A549 (cell line): ENCODE results near the gene LAT. TPM values are rescaled to one million over a fixed set of nuclear protein-coding genes. Genes with fewer than 3 reads are reported as not detected.

Source experiments
- ATAC-seq, 2 experiments: fragments of 200-7000 bp in 1 of 2; fragments of >200 bp in 1 of 2; cut with Nextera tagmentation in 1 of 2; cut with Tn5 transposase in 1 of 2; 3 replicates each; pipeline versions ENCODE4 v1.8.0 to v1.9.1; 2018 to 2020; ENCODE audit warnings: mild to moderate bottlenecking in 1 of 2, moderate library complexity in 1 of 2
- CTCF ChIA-PET: fragments of 300-600 bp; sonication (Branson Sonifier 250); formaldehyde crosslinking; extraction: SDS; loops from one replicate; lab custom pipeline; 2021; ENCODE audit warnings: antibody characterized with exemption, inconsistent platforms; lab: Yijun Ruan, JAX
- POLR2A ChIA-PET: fragments of 350-600 bp; formaldehyde crosslinking; extraction: SDS; loops from one replicate; lab custom pipeline; 2021; ENCODE audit warnings: antibody characterized with exemption, inconsistent platforms; lab: Yijun Ruan, JAX
- DNase-seq, 2 experiments: peaks; one replicate each; pipeline versions ENCODE4 v3.0.0 to v3.0.0-alpha.2; 2011 to 2016; ENCODE audit warnings: low read depth in 1 of 2, low spot score in 1 of 2
- FAIRE-seq: peaks from 2 replicates; lab custom pipeline; 2011; peaks lifted over from hg19 to GRCh38; lab: Jason Lieb, UNC
- H3K27ac ChIP-seq, 2 experiments: fragments of >200 bp; sonication (Bioruptor Twin); formaldehyde crosslinking; 3 replicates each; pipeline ENCODE4 v1.5.1; 2016 to 2017
- H3K4me1 ChIP-seq: fragments of >200 bp; sonication (Bioruptor Twin); formaldehyde crosslinking; 3 replicates; pipeline ENCODE4 v1.6.1; 2016
- H3K4me2 ChIP-seq: fragments of >200 bp; sonication (Bioruptor Twin); formaldehyde crosslinking; 3 replicates; pipeline ENCODE4 v1.6.1; 2016
- H3K4me3 ChIP-seq: fragments of >200 bp; sonication (Bioruptor Twin); formaldehyde crosslinking; 3 replicates; pipeline ENCODE4 v1.5.1; 2016
- H3K9me3 ChIP-seq: fragments of >200 bp; sonication (Bioruptor Twin); formaldehyde crosslinking; 3 replicates; pipeline ENCODE4 v1.6.1; 2016
- CBX2 ChIP-seq: fragments of 200-600 bp; sonication (generic); IDR thresholded peaks from 2 replicates; pipeline ENCODE4 v1.6.1; 2016; ENCODE audit warnings: low read depth, mild to moderate bottlenecking, borderline replicate concordance
- CTCF ChIP-seq: fragments of >200 bp; sonication (Bioruptor Twin); formaldehyde crosslinking; IDR thresholded peaks from 3 replicates; pipeline ENCODE4 v1.5.1; 2016
- FOSB ChIP-seq: fragments of 250-450 bp; sonication (Bioruptor Pico); IDR thresholded peaks from 2 replicates; pipeline ENCODE4 v1.5.0; 2020; ENCODE audit warnings: mild to moderate bottlenecking, moderate library complexity
- FOXS1 ChIP-seq: fragments of 250-450 bp; sonication (Bioruptor Pico); IDR thresholded peaks from 2 replicates; pipeline ENCODE4 v1.5.0; 2020; ENCODE audit warnings: mild to moderate bottlenecking, moderate library complexity
- GATA3 ChIP-seq: IDR thresholded peaks from 2 replicates; pipeline ENCODE4 v1.6.1; 2012; ENCODE audit warnings: borderline replicate concordance
- HES2 ChIP-seq: fragments of >200 bp; sonication (Bioruptor Twin); formaldehyde crosslinking; IDR thresholded peaks from 2 replicates; pipeline ENCODE4 v1.6.1; 2016
- HOXA7 ChIP-seq: fragments of 250-450 bp; sonication (Bioruptor Pico); IDR thresholded peaks from 2 replicates; pipeline ENCODE4 v1.5.0; 2020; ENCODE audit warnings: mild to moderate bottlenecking, moderate library complexity
- JUNB ChIP-seq: fragments of >200 bp; sonication (Bioruptor Twin); formaldehyde crosslinking; IDR thresholded peaks from 2 replicates; pipeline ENCODE4 v1.6.1; 2016
- KDM1A ChIP-seq: fragments of 200-600 bp; sonication (generic); IDR thresholded peaks from 2 replicates; pipeline ENCODE4 v1.6.1; 2016; ENCODE audit warnings: low read depth, mild to moderate bottlenecking
- NFE2L2 ChIP-seq: fragments of 150-350 bp; conservative IDR thresholded peaks from 2 replicates; pipeline ENCODE4 v1.6.1; 2014; ENCODE audit warnings: low read length
- RAD21 ChIP-seq, 2 experiments: fragments of >200 bp in 1 of 2; sonication (Bioruptor Twin) in 1 of 2; formaldehyde crosslinking in 1 of 2; IDR thresholded peaks in 1 of 2; conservative IDR thresholded peaks in 1 of 2; 2 replicates in 1 of 2; 3 replicates in 1 of 2; pipeline ENCODE4 v1.6.1; 2012 to 2018; ENCODE audit warnings: inconsistent platforms in 1 of 2
- RARB ChIP-seq: fragments of 250-450 bp; sonication (Bioruptor Pico); IDR thresholded peaks from 2 replicates; pipeline ENCODE4 v1.8.0; 2021; ENCODE audit warnings: mild to moderate bottlenecking, moderate library complexity
- RFX5 ChIP-seq: fragments of 450-650 bp; IDR thresholded peaks from 2 replicates; pipeline ENCODE4 v1.7.1; 2014; ENCODE audit warnings: antibody characterized with exemption, mild to moderate bottlenecking, moderate library complexity
- SMC3 ChIP-seq: fragments of >200 bp; sonication (Bioruptor Twin); formaldehyde crosslinking; IDR thresholded peaks from 3 replicates; pipeline ENCODE4 v1.6.1; 2018; ENCODE audit warnings: inconsistent platforms
- SREBF2 ChIP-seq: fragments of 450-650 bp; IDR thresholded peaks from 2 replicates; pipeline ENCODE4 v1.6.1; 2014; ENCODE audit warnings: mild to moderate bottlenecking, moderate library complexity
- ZC3H11A ChIP-seq: fragments of 450-650 bp; IDR thresholded peaks from 2 replicates; pipeline ENCODE4 v1.6.1; 2014; ENCODE audit warnings: antibody characterized with exemption, mild to moderate bottlenecking
- ZFP36 ChIP-seq: fragments of 450-650 bp; IDR thresholded peaks from 2 replicates; pipeline ENCODE4 v1.6.1; 2014; ENCODE audit warnings: borderline replicate concordance; ENCODE audit not compliant: partially characterized antibody
- ZSCAN20 ChIP-seq: fragments of 250-450 bp; sonication (Bioruptor Pico); IDR thresholded peaks from 2 replicates; pipeline ENCODE4 v1.8.0; 2022; ENCODE audit warnings: mild to moderate bottlenecking, moderate library complexity
- WGBS: methylation state at CpG from one replicate; pipeline ENCODE4 v1.1.6; 2017; ENCODE audit errors: missing lambda C conversion rate; 5-methylcytosine and 5-hydroxymethylcytosine counted together
- polyA plus RNA-seq, 4 experiments: library from polyadenylated mRNA; depleted of rRNA in 3 of 4; stranded (reverse); fragments of >200 nt; fragmentation: RNase III in 1 of 4; extraction: RNeasy Plus Mini Kit Qiagen cat#74134 plus additional on column Dnase treatment in 1 of 4; gene quantifications; 2 replicates in 3 of 4; 3 replicates in 1 of 4; pipeline ENCODE4 v1.2.3, GENCODE V29; 2011 to 2017
- TF ChIP-seq, protein P1 (sequence below): fragments of 450-650 bp; IDR thresholded peaks from 2 replicates; pipeline ENCODE4 v1.6.1; 2014; ENCODE audit warnings: antibody characterized with exemption
- TF ChIP-seq, protein P2 (sequence below): fragments of 200-600 bp; sonication (generic); IDR thresholded peaks from 2 replicates; pipeline ENCODE4 v1.6.1; 2016; ENCODE audit warnings: antibody characterized with exemption, mild to moderate bottlenecking, moderate library complexity

The LAT gene
- polyA plus RNA-seq, 2 of the 4 experiments (the other 2 are of a cell fraction) = 0.85 to 3.3 TPM

DNA sequence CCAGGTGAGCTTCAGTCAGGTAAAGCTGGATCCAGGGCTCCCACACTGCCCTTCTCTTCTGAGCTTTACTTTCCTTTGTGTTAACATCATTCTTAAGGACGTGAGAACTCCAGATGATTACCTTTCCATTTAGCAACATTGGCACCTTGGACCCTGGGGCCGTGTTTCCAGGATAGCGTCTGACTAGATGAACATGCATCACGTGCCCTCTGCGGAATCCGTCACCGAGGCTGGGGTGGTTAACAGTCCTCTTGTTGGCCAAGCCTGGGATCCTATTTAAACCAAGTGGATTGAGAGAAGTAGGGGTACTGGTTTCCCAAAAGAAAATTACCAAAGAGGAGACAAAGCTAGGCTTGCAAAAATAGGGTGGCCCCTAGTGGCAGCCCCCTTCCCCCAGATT is 3.9 kb upstream of the LAT start:
- Histone ChIP-seq H3K4me3 (no peak overlapping the region), H3K4me2 (no peak overlapping the region), H3K27ac (no peak overlapping the region), H3K4me1 (peaks cover 15% of the 10 kb centered on the region; the same call in 2 of the 3 replicates), H3K9me3 (no peaks in the 10 kb centered on the region)
- TF ChIP-seq NFE2L2 = no peak
- TF ChIP-seq FOXS1 (CRISPR knock-in tag) = no peak
- DNase-seq (no peak), FAIRE-seq (no peak), ATAC-seq (no peak)
- ChIA-PET POLR2A (no interaction called here), CTCF (interaction anchor here (2.0 kb wide), 1 partner anchor 36 kb away, joined by 4 read pairs; no protein-coding TSS in a partner anchor)
- 90% methylated on average over 7 of the region's 7 CpGs for WGBS

DNA sequence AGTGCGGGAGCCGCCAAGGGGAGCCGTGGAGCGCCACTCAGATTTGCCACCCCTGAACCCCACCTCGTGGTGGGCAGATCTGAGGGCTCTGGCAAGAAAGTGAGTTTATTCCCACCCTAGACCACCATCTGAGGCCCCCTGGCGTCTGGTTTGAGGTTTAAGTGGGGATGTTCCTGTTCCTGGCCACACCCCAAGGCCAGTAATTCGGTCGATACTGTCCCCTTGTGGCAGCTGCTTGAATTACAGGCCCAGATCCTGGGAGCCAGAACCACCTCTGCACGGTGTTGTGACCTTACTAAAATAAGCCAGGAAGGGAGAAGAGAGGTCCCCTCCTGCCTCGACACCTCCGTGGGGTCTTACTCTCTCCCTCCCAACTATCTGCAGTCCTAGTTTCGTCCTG is 3.3 kb upstream of the LAT start:
- no peak overlapping the region for H3K4me3 ChIP-seq
- H3K27ac ChIP-seq = no peak overlapping the region
- no peaks in the 10 kb centered on the region for H3K9me3 ChIP-seq
- H3K4me1 ChIP-seq = peaks cover 15% of the 10 kb centered on the region; the same call in 2 of the 3 replicates
- no peak for TF ChIP-seq ZC3H11A
- no peak for TF ChIP-seq HOXA7
- peak; percentile 37 for TF ChIP-seq CTCF
- no peak for TF ChIP-seq KDM1A
- TF ChIP-seq RARB (CRISPR knock-in tag) = no peak
- peak in 1 of 2 experiments; percentile 45; a peak in 2 of 5 replicates for TF ChIP-seq RAD21 (conservative IDR thresholded peaks at IDR 0.05 in 1 of 2, IDR thresholded peaks at IDR 0.05 in 1 of 2)
- TF ChIP-seq, all 56 proteins: peak for 2
- ChIA-PET POLR2A (no interaction called here), CTCF (interaction anchor here (2.0 kb wide), 1 partner anchor 36 kb away, joined by 4 read pairs; no protein-coding TSS in a partner anchor)
- DNase-seq = peak; percentile 30 to 61
- no peak for FAIRE-seq
- WGBS = 71% methylated on average over 12 of the region's 12 CpGs
- ATAC-seq = peak; percentile 12 to 66; a peak in 3 of 6 replicates
- H3K4me2 ChIP-seq = no peak overlapping the region

DNA sequence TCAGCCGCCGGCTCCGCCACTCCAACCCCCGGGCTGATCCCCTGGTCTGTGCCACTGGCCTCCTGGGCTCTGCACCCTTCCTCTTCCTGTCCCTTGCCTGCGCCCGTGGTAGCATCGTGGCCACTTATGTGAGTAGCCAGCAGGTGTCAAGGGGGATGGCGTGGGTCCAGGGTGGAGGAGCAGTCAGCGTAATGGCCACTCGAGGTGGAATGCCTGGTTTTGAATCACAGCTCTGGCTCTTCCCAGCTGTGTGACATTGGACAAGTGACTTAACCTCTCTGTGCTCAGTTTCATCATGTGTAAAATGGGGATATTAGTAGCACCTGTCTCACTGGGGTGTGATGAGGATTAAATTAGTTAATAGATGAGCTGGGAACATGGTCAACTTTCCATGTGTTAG is 2.4 kb upstream of the LAT start:
- no peak for ATAC-seq
- peaks cover 15% of the 10 kb centered on the region; the same call in 2 of the 3 replicates for H3K4me1 ChIP-seq
- TF ChIP-seq RARB (CRISPR knock-in tag) (no peak), SREBF2 (no peak), ZSCAN20 (CRISPR knock-in tag) (no peak), KDM1A (0 out of 2 replicates have a peak, but pooled peaks have one; percentile 56), GATA3 (no peak), ZFP36 (peak; percentile 71), HES2 (no peak), FOXS1 (CRISPR knock-in tag) (no peak)
- no peak overlapping the region for H3K4me3 ChIP-seq
- ChIA-PET CTCF (interaction anchor here (0.6 to 1.1 kb wide), 3 partner anchors 9 to 13 kb away, joined by 3 to 9 read pairs (median 4); no protein-coding TSS in a partner anchor), POLR2A (no interaction called here)
- no peak overlapping the region for H3K27ac ChIP-seq
- no peak for FAIRE-seq
- WGBS = 91% methylated on average over 10 of the region's 10 CpGs
- no peak overlapping the region for H3K4me2 ChIP-seq
- no peaks in the 10 kb centered on the region for H3K9me3 ChIP-seq
- no peak for DNase-seq

- H3K9me3 ChIP-seq = no peaks in the 10 kb centered on the region
- H3K4me2 ChIP-seq = no peak overlapping the region
- no peak overlapping the region for H3K4me3 ChIP-seq
- H3K4me1 ChIP-seq = peaks cover 15% of the 10 kb centered on the region; the same call in 2 of the 3 replicates
- ATAC-seq (no peak), FAIRE-seq (no peak), DNase-seq (no peak)
- ChIA-PET CTCF (interaction anchor here (0.6 to 1.2 kb wide), 4 partner anchors 9 to 38 kb away, joined by 3 to 9 read pairs (median 4); no protein-coding TSS in a partner anchor), POLR2A (interaction anchor here (0.5 kb wide), 1 partner anchor 171 kb away, joined by 7 read pairs; no protein-coding TSS in a partner anchor)
- H3K27ac ChIP-seq = no peak overlapping the region
- 80% methylated on average over 10 of the region's 11 CpGs for WGBS
- TF ChIP-seq SMC3 = no peak
- no peak for TF ChIP-seq KDM1A
- TF ChIP-seq RFX5 = no peak
- TF ChIP-seq CBX2 = no peak
- TF ChIP-seq, protein P1, sequence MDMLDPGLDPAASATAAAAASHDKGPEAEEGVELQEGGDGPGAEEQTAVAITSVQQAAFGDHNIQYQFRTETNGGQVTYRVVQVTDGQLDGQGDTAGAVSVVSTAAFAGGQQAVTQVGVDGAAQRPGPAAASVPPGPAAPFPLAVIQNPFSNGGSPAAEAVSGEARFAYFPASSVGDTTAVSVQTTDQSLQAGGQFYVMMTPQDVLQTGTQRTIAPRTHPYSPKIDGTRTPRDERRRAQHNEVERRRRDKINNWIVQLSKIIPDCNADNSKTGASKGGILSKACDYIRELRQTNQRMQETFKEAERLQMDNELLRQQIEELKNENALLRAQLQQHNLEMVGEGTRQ = no peak
- TF ChIP-seq, protein P2, sequence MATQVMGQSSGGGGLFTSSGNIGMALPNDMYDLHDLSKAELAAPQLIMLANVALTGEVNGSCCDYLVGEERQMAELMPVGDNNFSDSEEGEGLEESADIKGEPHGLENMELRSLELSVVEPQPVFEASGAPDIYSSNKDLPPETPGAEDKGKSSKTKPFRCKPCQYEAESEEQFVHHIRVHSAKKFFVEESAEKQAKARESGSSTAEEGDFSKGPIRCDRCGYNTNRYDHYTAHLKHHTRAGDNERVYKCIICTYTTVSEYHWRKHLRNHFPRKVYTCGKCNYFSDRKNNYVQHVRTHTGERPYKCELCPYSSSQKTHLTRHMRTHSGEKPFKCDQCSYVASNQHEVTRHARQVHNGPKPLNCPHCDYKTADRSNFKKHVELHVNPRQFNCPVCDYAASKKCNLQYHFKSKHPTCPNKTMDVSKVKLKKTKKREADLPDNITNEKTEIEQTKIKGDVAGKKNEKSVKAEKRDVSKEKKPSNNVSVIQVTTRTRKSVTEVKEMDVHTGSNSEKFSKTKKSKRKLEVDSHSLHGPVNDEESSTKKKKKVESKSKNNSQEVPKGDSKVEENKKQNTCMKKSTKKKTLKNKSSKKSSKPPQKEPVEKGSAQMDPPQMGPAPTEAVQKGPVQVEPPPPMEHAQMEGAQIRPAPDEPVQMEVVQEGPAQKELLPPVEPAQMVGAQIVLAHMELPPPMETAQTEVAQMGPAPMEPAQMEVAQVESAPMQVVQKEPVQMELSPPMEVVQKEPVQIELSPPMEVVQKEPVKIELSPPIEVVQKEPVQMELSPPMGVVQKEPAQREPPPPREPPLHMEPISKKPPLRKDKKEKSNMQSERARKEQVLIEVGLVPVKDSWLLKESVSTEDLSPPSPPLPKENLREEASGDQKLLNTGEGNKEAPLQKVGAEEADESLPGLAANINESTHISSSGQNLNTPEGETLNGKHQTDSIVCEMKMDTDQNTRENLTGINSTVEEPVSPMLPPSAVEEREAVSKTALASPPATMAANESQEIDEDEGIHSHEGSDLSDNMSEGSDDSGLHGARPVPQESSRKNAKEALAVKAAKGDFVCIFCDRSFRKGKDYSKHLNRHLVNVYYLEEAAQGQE = no peak
- no peak for TF ChIP-seq FOSB (CRISPR knock-in tag)
- TF ChIP-seq JUNB = no peak
- no peak for TF ChIP-seq CTCF
These were observed 1.9 kb upstream of the LAT start for GRCh38 chr16:28982949-28983348.
